Activated T-helper 17 cell treated with anti-CD3 and anti-CD28 coated beads, Interleukin-2, amount 50 U/mL, for 72 hours (primary cell): ENCODE measurements around the gene SLC12A2. TPM values are rescaled to one million over a fixed set of nuclear protein-coding genes. Genes with fewer than 3 reads are reported as not detected.

Source experiments
- ATAC-seq: fragments of 150-1000 bp; cut with Tn5 transposase; replicated peaks from 2 replicates; pipeline ENCODE4 v1.10.0; 2021; ENCODE audit warnings: mild to moderate bottlenecking, moderate library complexity
- H3K27ac Mint-ChIP-seq: one replicate; pipeline ENCODE4 v1.8.0; 2022; ENCODE audit warnings: mixed read lengths
- H3K27me3 Mint-ChIP-seq: one replicate; pipeline ENCODE4 v1.8.0; 2022; ENCODE audit warnings: mixed read lengths
- H3K36me3 Mint-ChIP-seq: one replicate; pipeline ENCODE4 v1.8.0; 2022; ENCODE audit warnings: low read depth, mild to moderate bottlenecking, mixed read lengths
- H3K4me1 Mint-ChIP-seq: one replicate; pipeline ENCODE4 v1.8.0; 2022; ENCODE audit warnings: mixed read lengths
- H3K4me3 Mint-ChIP-seq: one replicate; pipeline ENCODE4 v1.8.0; 2022; ENCODE audit warnings: mild to moderate bottlenecking, mixed read lengths
- H3K9me3 Mint-ChIP-seq: one replicate; pipeline ENCODE4 v1.8.0; 2022; ENCODE audit warnings: mixed read lengths
- total RNA-seq, 2 donors: library from RNA; stranded (reverse); gene quantifications; one replicate each; pipeline ENCODE4 v1.2.3, GENCODE V29; 2022

The SLC12A2 gene
- total RNA-seq, 2 donors from 2014 or later: 9.7 to 30.3 TPM

DNA sequence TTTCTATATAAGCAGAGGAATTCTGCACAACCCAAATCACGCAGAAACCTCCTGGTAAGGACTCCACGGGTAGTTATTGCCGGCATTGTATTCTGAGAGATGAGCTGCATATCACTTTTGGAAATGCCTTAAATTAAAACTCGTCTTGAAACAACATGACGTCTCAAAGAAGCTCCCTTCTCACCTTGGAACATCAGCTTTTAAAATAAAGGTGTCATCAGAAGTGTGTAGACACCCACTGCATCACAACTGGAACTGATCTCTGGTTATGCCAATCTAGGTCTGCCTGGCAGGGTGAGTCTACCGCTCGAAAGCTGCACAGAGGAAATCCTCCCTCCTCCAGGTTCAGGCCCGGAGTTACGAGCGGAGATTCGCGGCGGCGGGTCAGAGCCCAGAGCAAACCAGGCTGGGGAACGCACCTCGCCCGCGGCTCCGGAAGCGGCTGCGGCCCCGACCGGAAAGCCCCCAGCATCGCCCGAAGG, 974 bp upstream of the SLC12A2 start:
- peak; percentile 60 for ATAC-seq
- Mint-ChIP-seq H3K36me3 (peaks cover 4% of the 10 kb centered on the region), H3K9me3 (no peaks in the 10 kb centered on the region), H3K27me3 (no peaks in the 10 kb centered on the region), H3K27ac (peak overlapping the region; percentile 92), H3K4me3 (peak overlapping the region; percentile 89), H3K4me1 (peaks cover 38% of the 10 kb centered on the region)

DNA sequence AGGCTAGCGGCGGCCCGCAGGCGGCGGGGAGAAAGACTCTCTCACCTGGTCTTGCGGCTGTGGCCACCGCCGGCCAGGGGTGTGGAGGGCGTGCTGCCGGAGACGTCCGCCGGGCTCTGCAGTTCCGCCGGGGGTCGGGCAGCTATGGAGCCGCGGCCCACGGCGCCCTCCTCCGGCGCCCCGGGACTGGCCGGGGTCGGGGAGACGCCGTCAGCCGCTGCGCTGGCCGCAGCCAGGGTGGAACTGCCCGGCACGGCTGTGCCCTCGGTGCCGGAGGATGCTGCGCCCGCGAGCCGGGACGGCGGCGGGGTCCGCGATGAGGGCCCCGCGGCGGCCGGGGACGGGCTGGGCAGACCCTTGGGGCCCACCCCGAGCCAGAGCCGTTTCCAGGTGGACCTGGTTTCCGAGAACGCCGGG, 253 bp downstream of the SLC12A2 start:
- Mint-ChIP-seq H3K9me3 (no peaks in the 10 kb centered on the region), H3K4me3 (peak overlapping the region; percentile 82), H3K36me3 (peaks cover 11% of the 10 kb centered on the region), H3K4me1 (peaks cover 44% of the 10 kb centered on the region), H3K27me3 (no peaks in the 10 kb centered on the region), H3K27ac (no peak overlapping the region)
- ATAC-seq: peak; percentile 7

DNA sequence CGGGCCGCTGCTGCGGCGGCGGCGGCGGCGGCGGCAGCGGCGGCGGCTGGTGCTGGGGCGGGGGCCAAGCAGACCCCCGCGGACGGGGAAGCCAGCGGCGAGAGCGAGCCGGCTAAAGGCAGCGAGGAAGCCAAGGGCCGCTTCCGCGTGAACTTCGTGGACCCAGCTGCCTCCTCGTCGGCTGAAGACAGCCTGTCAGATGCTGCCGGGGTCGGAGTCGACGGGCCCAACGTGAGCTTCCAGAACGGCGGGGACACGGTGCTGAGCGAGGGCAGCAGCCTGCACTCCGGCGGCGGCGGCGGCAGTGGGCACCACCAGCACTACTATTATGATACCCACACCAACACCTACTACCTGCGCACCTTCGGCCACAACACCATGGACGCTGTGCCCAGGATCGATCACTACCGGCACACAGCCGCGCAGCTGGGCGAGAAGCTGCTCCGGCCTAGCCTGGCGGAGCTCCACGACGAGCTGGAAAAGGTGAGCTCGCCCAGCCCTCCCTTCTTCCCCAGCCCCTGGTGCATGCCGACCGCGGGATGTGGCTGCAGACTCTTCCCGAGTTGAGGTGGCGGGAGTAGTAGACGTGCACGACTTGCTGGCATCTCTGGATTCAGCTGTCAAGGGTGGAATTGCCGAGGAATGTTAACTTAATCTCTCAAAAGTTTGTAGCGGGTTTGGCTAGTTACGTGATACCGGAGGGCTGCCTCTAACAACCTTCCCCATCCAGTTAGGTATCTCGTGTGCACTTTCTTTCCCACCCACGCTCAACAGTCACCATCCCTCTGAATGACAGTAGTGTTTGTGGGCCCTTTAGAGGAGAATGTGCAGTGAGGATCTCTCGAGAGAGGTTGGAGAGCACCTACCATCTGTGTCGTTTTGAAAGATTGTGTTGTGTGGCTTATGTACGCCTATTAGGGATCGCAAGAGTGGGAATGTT, 932 bp downstream of the SLC12A2 start:
- no peaks in the 10 kb centered on the region for H3K27me3 Mint-ChIP-seq
- peak; percentile 50 for ATAC-seq
- peaks cover 11% of the 10 kb centered on the region for H3K36me3 Mint-ChIP-seq
- no peaks in the 10 kb centered on the region for H3K9me3 Mint-ChIP-seq
- peaks cover 44% of the 10 kb centered on the region for H3K4me1 Mint-ChIP-seq
- H3K27ac Mint-ChIP-seq: peak overlapping the region; percentile 76
- H3K4me3 Mint-ChIP-seq: peak overlapping the region; percentile 82

DNA sequence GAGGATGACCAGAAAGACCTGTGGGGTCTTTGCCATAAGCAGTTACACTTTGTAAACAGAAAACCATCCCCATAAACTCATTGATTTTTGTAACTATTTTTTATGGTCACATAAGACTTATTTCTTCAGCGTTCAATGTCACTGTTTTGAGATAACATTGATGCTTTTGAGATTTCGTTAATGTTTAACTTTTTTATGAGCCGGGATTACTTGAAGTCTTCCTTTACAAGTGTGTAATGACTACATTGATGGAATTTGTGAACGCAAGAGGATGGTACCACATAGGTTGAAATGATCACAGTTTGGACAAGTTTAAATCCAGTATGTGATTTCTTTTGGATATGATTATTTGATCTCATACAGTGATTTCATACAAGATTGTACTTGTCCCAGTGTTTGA, 1.8 kb downstream of the SLC12A2 start:
- H3K27ac Mint-ChIP-seq: no peak overlapping the region
- peaks cover 11% of the 10 kb centered on the region for H3K36me3 Mint-ChIP-seq
- H3K9me3 Mint-ChIP-seq: no peaks in the 10 kb centered on the region
- peaks cover 39% of the 10 kb centered on the region for H3K4me1 Mint-ChIP-seq
- no peaks in the 10 kb centered on the region for H3K27me3 Mint-ChIP-seq
- no peak for ATAC-seq
- H3K4me3 Mint-ChIP-seq: peak overlapping the region; percentile 82

DNA sequence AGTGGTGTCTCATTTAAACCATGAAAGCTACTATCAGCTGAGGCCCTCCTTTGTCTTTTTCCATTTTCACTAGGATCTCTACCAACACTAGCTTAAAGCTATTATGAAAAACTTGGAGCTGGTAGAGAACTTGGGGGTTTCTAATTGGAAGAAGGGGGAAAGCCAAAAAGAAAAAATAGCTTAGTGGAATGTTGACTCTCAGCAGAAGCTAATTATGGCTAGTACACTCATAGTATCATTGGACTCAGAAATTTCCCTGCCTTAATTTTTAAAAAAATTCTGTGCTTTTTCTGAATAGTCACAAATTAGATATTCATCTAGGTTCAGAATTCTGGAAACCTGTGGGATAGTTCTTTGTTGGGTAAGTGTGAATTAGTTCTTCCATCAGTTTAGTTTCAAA, 8.0 kb downstream of the SLC12A2 start:
- no peaks in the 10 kb centered on the region for H3K9me3 Mint-ChIP-seq
- H3K27me3 Mint-ChIP-seq: no peaks in the 10 kb centered on the region
- no peak for ATAC-seq
- H3K4me1 Mint-ChIP-seq: peaks cover 31% of the 10 kb centered on the region
- no peak overlapping the region for H3K27ac Mint-ChIP-seq
- H3K4me3 Mint-ChIP-seq: no peak overlapping the region
- H3K36me3 Mint-ChIP-seq: peaks cover 7% of the 10 kb centered on the region

DNA sequence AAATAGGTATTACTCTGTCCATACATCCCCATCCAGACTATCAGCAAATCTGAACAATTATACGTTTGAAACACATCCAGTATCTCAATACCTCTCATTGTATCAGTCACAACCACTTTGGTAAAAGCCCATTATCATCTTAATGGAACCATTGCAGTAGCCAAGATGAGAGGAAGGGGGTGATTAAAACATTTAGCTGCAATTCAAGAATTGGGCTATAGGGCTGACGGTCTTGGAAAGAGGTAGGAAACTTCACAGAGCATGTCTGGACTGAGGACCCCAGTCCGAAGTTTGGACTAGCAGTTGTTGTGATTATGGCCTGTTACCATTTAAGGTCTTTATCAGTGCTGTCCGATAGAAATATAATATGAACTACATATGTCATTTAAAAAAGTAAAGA, 8.6 kb downstream of the SLC12A2 start:
- peaks cover 28% of the 10 kb centered on the region for H3K4me1 Mint-ChIP-seq
- H3K36me3 Mint-ChIP-seq: peaks cover 7% of the 10 kb centered on the region
- no peak overlapping the region for H3K27ac Mint-ChIP-seq
- H3K9me3 Mint-ChIP-seq: no peaks in the 10 kb centered on the region
- no peaks in the 10 kb centered on the region for H3K27me3 Mint-ChIP-seq
- no peak for ATAC-seq
- H3K4me3 Mint-ChIP-seq: no peak overlapping the region

DNA sequence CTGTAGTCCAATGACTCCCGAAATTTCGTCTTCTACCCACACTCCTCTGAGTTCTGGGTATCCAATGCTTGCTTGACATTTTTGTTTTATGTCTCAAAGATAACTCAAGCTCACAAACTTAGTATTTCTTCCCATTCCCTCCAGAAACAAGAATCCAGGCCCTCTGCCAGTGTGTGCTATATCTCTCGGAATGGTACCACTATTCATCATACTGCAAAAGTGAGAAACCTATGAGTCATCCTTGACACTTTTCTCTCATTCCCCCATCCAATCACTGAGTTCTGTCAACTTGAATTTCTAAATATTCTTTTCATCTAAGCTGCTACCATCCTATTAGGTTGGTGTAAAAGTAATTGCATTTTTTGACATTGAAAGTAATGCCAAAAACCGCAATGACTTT, 9.8 kb downstream of the SLC12A2 start:
- H3K36me3 Mint-ChIP-seq: peaks cover 7% of the 10 kb centered on the region
- peak; percentile 59 for ATAC-seq
- H3K4me1 Mint-ChIP-seq: peaks cover 17% of the 10 kb centered on the region
- no peak overlapping the region for H3K27ac Mint-ChIP-seq
- H3K27me3 Mint-ChIP-seq: no peaks in the 10 kb centered on the region
- no peak overlapping the region for H3K4me3 Mint-ChIP-seq
- H3K9me3 Mint-ChIP-seq: peaks cover 5% of the 10 kb centered on the region

DNA sequence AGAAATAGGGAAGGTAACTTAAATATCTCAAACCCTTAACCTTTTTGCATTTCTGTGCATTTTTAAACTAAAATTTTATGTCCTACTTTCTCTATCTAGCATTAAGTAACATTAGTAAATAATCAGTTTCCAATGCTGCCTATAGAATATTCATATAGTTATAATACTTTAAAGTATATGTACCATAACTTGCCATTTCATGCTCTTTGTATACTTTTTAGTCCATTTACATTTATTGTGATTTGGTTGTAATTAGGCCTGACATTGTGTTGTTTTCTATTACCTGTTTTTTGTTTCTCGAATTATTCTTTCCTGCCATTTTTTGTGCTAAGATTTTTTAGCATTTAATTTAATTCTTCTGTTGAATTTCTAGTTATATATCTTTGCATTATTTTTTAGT, 13.7 kb downstream of the SLC12A2 start:
- no peak for ATAC-seq
- H3K4me1 Mint-ChIP-seq: peaks cover 8% of the 10 kb centered on the region
- peaks cover 14% of the 10 kb centered on the region for H3K36me3 Mint-ChIP-seq
- peaks cover 8% of the 10 kb centered on the region for H3K9me3 Mint-ChIP-seq
- H3K4me3 Mint-ChIP-seq: no peak overlapping the region
- no peaks in the 10 kb centered on the region for H3K27me3 Mint-ChIP-seq
- H3K27ac Mint-ChIP-seq: no peak overlapping the region

DNA sequence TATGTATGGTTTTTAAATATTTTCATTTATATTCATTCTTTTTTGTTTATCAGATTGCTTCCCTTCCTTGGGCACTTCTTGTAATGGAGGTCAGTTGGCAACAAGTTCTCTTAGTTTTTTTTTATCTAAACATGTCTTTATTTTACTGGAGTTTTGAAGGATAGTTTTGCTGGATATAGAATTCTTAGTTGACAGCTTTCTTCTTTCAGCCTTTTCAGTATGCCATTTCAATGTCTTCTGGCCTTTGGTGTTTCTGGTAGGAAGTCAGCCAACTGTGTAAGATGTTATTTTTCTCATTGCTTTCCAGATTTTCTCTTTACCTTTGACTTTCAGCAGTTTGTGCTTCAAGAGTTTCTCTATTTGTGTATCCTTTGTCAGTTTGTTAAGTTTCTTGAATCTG, 14.2 kb downstream of the SLC12A2 start:
- H3K4me3 Mint-ChIP-seq: no peak overlapping the region
- no peak for ATAC-seq
- H3K27ac Mint-ChIP-seq: no peak overlapping the region

DNA sequence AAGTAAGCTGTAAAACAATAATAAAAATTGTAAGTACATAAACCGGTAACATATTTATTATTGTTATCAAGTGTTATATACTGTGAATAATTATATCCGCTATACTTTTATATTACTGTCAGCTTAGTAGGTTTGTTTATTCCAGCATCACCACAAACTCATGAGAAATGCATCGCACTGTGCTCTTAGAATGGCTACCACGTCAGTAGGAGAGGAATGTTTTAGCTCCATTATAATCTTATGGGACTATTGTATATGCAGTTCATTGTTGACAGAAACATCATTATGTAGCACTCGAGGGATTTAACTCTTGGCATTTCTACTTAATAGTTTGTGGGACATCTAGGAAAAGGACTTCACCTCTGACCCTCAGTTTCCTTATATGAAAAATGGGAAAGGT, 16.4 kb downstream of the SLC12A2 start:
- H3K27ac Mint-ChIP-seq: no peak overlapping the region
- H3K27me3 Mint-ChIP-seq: no peaks in the 10 kb centered on the region
- H3K4me3 Mint-ChIP-seq: no peak overlapping the region
- no peaks in the 10 kb centered on the region for H3K4me1 Mint-ChIP-seq
- peaks cover 21% of the 10 kb centered on the region for H3K36me3 Mint-ChIP-seq
- ATAC-seq: no peak
- peaks cover 8% of the 10 kb centered on the region for H3K9me3 Mint-ChIP-seq

More for the DNA sequence above, 14.2 kb downstream of the SLC12A2 start:
- peaks cover 8% of the 10 kb centered on the region for H3K4me1 Mint-ChIP-seq
- peaks cover 8% of the 10 kb centered on the region for H3K9me3 Mint-ChIP-seq
- H3K36me3 Mint-ChIP-seq: peaks cover 14% of the 10 kb centered on the region
- H3K27me3 Mint-ChIP-seq: no peaks in the 10 kb centered on the region

DNA sequence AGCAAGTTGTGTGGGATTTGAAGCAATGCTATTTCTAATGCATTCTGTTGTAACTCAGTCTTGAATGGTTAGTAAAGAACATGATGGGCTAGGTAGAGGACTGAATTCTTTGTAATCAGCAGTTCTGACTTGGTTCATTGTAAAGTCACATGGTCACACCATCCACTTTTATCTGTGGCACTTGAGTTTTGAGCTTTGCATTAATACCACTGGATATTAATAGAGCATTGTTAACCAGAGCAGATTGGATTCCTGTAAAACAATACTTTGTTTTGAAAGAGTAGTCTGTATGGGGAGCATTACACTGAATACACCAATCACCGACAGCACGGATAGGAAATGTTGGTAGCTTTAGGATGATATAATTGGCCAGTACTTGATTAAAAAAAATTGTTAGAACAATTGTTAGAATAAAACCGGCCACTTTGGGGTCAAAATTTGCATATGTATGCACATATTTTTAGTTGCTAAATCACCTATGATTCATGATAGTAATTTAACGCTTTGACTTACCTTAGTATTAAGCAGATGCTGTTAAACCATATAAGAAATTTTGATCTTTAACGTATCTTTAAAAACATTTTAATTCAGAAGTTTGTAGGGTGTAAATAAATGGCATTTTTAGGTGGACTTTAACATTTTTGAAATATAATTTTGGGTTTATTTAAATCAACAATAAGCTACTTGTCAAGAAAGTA, 17.4 kb downstream of the SLC12A2 start:
- Mint-ChIP-seq H3K4me1 (no peaks in the 10 kb centered on the region), H3K27me3 (no peaks in the 10 kb centered on the region), H3K36me3 (peaks cover 21% of the 10 kb centered on the region), H3K4me3 (no peak overlapping the region), H3K27ac (no peak overlapping the region), H3K9me3 (peaks cover 8% of the 10 kb centered on the region)
- ATAC-seq: no peak

DNA sequence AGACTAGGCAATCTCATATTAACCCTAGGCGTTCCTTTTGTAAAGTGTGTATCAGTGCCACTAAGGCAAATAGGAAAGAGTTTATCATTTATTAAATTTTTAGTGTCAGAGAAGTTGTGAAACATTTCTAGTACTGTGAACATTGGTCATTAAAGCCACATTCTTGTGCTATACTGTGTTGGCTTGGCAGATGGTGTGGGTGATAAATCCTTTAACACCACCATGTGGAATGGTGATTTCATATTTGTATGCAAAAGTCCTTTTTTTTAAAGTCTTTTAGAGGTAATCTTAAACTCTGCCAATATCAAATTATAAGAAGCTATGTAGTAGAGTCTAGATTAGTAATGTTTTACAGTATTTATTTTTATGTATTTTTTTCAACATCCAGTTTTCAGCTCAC, 18.1 kb downstream of the SLC12A2 start:
- Mint-ChIP-seq H3K27ac (no peak overlapping the region), H3K36me3 (peaks cover 21% of the 10 kb centered on the region), H3K9me3 (peaks cover 8% of the 10 kb centered on the region), H3K27me3 (no peaks in the 10 kb centered on the region), H3K4me1 (no peaks in the 10 kb centered on the region), H3K4me3 (no peak overlapping the region)
- no peak for ATAC-seq

DNA sequence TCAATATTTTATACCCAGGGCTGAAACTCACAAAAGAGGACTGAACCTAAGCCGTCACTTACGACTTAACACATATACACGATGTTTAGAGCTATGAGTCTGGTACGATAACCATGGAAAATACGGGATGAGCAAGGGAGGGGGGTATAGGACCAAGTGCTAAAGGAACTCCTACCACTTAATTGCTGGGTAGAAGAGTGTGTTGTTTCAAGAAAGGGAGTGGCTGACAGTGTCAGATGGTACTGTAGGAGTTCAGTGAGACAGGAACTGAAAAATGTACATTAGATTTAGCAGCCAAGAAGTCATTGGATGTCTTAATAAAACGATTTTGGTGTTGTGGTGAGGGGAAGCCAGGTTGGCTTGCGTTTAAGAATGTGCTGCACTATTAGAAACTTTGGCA, 21.6 kb downstream of the SLC12A2 start:
- Mint-ChIP-seq H3K4me3 (no peak overlapping the region), H3K9me3 (no peaks in the 10 kb centered on the region), H3K27me3 (no peaks in the 10 kb centered on the region), H3K36me3 (peaks cover 7% of the 10 kb centered on the region), H3K4me1 (no peaks in the 10 kb centered on the region), H3K27ac (no peak overlapping the region)
- no peak for ATAC-seq

DNA sequence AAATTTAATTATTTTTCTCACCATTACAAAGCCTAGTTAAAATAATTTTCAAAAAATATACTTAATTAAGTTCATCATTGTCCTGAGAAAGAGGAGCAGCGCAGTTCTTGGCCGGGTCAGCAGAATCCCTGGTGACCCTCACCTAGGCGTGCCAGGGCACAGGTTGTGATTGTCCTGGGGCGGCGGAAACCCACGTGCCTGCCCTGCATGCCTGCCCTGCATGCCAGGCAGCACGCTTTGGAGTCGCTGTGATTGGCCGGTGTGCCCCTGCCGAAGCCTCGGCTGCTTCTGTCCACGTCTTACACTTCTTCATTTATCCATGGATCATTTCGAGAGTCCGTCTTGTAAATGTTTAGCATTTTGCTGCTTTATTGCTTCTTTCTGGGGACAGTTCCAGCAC, 25.6 kb downstream of the SLC12A2 start:
- H3K27me3 Mint-ChIP-seq: no peaks in the 10 kb centered on the region
- no peak overlapping the region for H3K27ac Mint-ChIP-seq
- no peak overlapping the region for H3K4me3 Mint-ChIP-seq
- no peaks in the 10 kb centered on the region for H3K9me3 Mint-ChIP-seq
- ATAC-seq: no peak
- H3K4me1 Mint-ChIP-seq: peaks cover 5% of the 10 kb centered on the region
- H3K36me3 Mint-ChIP-seq: peaks cover 24% of the 10 kb centered on the region

DNA sequence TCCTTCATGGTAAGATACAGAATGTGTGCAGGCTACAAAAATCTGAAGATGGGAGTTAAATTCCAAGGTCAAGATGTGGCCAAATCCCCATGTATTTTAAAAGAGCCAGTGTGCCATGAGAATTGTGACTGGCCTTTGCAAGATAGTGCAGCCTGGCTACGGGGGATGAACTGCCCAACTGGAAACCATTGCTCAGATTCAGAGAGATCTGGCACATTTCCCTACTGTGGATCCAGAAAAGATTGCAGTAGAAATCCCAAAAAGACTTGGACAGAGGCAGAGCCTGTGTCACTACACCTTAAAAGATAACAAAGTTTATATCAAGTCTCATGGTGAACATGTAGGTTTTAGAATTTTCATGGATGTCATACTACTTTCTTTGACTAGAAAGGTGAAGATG, 26.2 kb downstream of the SLC12A2 start:
- Mint-ChIP-seq H3K4me1 (peaks cover 5% of the 10 kb centered on the region), H3K27me3 (no peaks in the 10 kb centered on the region), H3K36me3 (peaks cover 30% of the 10 kb centered on the region), H3K4me3 (no peak overlapping the region), H3K27ac (no peak overlapping the region), H3K9me3 (no peaks in the 10 kb centered on the region)
- ATAC-seq: no peak
